Tibial artery (tissue), 4 donors: ENCODE measurements around the gene OR4F17.
"Not testable (repeated sequence)": the region's sequence is repeated elsewhere in the genome, so short reads cannot be mapped to it uniquely, and the experiment has no call there.

ENCODE experiments used
- DNase-seq, 2 donors: peaks; one replicate each; pipeline ENCODE4 v3.0.0-alpha.2; 2019
- H3K27ac ChIP-seq, 2 donors: fragments of 200-600 bp; sonication (generic) in 1 of 2; 1 replicate in 1 of 2; 2 replicates in 1 of 2; pipeline ENCODE4 v1.5.1; 2018 to 2019; ENCODE audit warnings: mild to moderate bottlenecking in 1 of 2
- H3K27me3 ChIP-seq, 2 donors: fragments of 200-600 bp; sonication (generic) in 1 of 2; one replicate each; pipeline versions ENCODE4 v1.5.1 to v1.6.0; 2016 to 2019
- H3K36me3 ChIP-seq, 3 donors: fragments of 200-600 bp; sonication (generic) in 2 of 3; one replicate each; pipeline ENCODE4 v1.5.1; 2016 to 2019; ENCODE audit warnings: mild to moderate bottlenecking in 2 of 3
- H3K4me1 ChIP-seq, 4 donors: fragments of 200-600 bp; sonication (generic) in 2 of 4; 1 replicate in 3 of 4; 2 replicates in 1 of 4; pipeline ENCODE4 v1.5.1; 2016 to 2019
- H3K4me3 ChIP-seq, 2 donors: fragments of 200-600 bp; sonication (generic) in 1 of 2; 1 replicate in 1 of 2; 2 replicates in 1 of 2; pipeline ENCODE4 v1.5.1; 2018 to 2019; ENCODE audit warnings: mild to moderate bottlenecking in 2 of 2
- H3K9me3 ChIP-seq, 3 donors: fragments of 200-600 bp; sonication (generic) in 1 of 3; one replicate each; pipeline ENCODE4 v1.5.1; 2016 to 2019
- intact Hi-C: fragments of 100-400 bp; cut with DNase I; formaldehyde crosslinking; loops from one replicate; pipeline ENCODE4 v1.15.0; 2023; ENCODE audit warnings: low total_unique reads

Gene OR4F17, protein sequence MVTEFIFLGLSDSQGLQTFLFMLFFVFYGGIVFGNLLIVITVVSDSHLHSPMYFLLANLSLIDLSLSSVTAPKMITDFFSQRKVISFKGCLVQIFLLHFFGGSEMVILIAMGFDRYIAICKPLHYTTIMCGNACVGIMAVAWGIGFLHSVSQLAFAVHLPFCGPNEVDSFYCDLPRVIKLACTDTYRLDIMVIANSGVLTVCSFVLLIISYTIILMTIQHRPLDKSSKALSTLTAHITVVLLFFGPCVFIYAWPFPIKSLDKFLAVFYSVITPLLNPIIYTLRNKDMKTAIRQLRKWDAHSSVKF

DNA sequence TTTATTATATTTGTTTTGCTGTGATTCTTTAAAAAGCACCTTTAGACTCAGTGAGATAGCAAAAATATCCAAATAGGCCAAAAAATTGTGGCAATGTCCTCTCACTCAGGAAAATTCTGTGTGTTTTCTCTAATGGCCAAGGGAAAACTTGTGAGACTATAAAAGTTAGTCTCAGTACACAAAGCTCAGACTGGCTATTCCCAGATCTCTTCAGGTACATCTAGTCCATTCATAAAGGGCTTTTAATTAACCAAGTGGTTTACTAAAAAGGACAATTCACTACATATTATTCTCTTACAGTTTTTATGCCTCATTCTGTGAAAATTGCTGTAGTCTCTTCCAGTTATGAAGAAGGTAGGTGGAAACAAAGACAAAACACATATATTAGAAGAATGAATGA is at the start of gene OR4F17:
Gene OR4F17 (plus strand): TSS at position 301 of the 400 bp plus-strand sequence. CDS start 3,575 bp downstream, outside the sequence.
- not testable (repeated sequence) for H3K4me3 ChIP-seq

DNA sequence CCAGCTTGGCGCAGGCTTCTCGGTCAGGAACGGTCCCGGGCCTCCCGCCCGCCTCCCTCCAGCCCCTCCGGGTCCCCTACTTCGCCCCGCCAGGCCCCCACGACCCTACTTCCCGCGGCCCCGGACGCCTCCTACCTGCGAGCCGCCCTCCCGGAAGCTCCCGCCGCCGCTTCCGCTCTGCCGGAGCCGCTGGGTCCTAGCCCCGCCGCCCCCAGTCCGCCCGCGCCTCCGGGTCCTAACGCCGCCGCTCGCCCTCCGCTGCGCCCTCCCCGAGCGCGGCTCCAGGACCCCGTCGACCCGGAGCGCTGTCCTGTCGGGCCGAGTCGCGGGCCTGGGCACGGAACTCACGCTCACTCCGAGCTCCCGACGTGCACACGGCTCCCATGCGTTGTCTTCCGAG is 36.1 kb upstream of the OR4F17 start:
- H3K4me1 ChIP-seq, H3K36me3 ChIP-seq, H3K9me3 ChIP-seq, DNase-seq, H3K27ac ChIP-seq, H3K27me3 ChIP-seq, intact Hi-C loops: not testable (repeated sequence)
- H3K4me3 ChIP-seq = peak overlapping the region; percentile 36 to 37

More for the DNA sequence above, at the start of gene OR4F17:
- H3K27ac ChIP-seq, intact Hi-C loops, DNase-seq, H3K27me3 ChIP-seq, H3K4me1 ChIP-seq, H3K9me3 ChIP-seq, H3K36me3 ChIP-seq: not testable (repeated sequence)

DNA sequence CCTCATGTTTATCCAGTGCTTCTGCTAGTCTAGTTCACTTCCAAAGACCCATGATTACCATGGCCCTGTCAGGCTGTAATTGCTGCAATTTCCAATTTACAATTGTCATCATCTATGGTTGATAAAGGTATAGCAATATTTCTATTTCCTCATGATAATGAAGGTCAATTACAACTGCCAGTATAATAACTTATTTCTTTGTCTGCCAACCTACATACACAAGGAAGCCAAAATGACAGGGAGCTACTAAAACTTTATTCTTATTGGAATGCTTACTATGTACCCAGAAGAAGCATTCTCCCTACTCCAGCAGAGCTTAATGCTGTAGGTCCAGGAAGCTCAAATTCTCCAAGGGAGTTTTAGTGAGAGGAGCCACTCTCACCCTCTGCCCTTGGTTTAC is 24.0 kb upstream of the OR4F17 start:
- H3K27me3 ChIP-seq, intact Hi-C loops, H3K27ac ChIP-seq, H3K36me3 ChIP-seq, H3K4me3 ChIP-seq, DNase-seq, H3K9me3 ChIP-seq, H3K4me1 ChIP-seq: not testable (repeated sequence)

DNA sequence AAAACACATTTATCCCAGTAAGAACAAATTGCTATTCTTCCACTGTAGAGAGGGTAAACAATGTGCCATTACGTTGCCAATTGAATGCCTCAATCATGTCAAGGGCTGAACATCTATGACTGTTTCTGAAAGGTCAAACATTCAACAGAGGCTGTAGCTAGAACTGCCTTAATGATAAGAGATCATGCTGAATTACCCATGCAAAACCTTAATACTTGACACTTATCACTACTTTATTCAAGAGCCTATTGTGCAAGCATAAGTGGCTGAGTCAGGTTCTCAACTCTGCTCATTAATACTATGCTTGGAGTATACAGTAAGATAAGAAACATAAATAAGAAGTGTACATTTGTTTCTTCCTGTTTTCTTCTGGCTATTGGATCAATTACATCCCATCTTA is 23.3 kb upstream of the OR4F17 start:
- H3K4me3 ChIP-seq, H3K27ac ChIP-seq, H3K36me3 ChIP-seq, H3K4me1 ChIP-seq, H3K27me3 ChIP-seq, H3K9me3 ChIP-seq, intact Hi-C loops, DNase-seq: not testable (repeated sequence)

DNA sequence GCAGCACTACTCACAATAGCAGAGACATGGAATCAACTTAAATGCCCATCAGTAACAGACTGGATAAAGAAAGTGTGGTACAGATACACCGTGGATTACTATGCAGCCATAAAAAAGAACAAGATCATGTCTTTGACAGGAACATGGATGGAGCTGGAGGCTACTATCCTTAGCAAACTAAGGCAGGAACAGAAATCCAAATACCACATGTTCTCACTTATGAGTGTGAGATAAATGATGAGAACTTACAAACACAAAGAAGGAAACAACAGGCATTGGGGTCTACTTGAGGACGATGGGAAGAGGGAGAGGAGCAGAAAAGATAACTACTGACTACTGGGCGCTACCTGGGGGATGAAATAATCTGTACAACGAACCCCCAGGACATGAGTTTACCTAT is 16.2 kb upstream of the OR4F17 start:
- intact Hi-C loops, H3K4me1 ChIP-seq, H3K27me3 ChIP-seq, H3K27ac ChIP-seq, H3K4me3 ChIP-seq, H3K36me3 ChIP-seq, DNase-seq, H3K9me3 ChIP-seq: not testable (repeated sequence)

DNA sequence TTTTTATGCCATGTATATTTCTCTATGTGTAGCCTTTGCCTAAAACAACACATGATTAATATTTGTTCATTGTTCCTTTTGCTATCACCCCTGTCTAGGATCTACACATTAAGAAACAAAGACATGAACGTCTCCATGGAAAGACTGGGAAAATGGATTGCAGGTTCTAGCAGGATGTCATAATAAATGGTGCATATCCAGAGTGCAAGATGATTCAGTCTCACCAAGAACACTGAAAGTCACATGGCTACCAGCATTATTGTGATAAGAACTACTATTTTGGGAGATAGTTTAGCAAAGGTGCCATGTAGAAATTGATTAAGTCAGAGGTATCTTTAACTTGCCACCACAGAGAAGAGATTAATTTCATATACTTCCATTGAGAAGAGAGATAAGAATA is 12.1 kb upstream of the OR4F17 start:
- H3K27ac ChIP-seq, intact Hi-C loops, H3K36me3 ChIP-seq, H3K4me3 ChIP-seq, H3K4me1 ChIP-seq, DNase-seq, H3K27me3 ChIP-seq, H3K9me3 ChIP-seq: not testable (repeated sequence)

DNA sequence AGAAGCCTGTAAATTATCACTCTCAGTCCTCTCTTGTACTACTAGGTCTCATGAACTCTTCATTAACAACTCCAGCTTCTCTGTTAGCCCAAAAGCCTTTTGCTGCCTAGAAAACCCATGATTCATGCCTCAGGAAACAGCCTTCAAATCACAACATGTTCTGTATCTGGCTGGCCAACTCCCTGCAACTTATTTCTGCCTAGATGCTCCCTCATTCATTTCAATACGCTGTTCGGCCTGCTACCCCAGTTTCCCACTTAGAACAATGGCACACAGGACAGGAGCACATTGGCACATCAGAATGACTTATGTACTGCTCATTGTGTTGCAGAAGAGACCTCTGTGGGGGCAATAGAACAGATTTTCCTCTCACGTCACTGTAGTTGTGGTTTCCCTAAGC is 9.3 kb upstream of the OR4F17 start:
- DNase-seq, H3K4me1 ChIP-seq, intact Hi-C loops, H3K9me3 ChIP-seq, H3K4me3 ChIP-seq, H3K27ac ChIP-seq, H3K27me3 ChIP-seq, H3K36me3 ChIP-seq: not testable (repeated sequence)

DNA sequence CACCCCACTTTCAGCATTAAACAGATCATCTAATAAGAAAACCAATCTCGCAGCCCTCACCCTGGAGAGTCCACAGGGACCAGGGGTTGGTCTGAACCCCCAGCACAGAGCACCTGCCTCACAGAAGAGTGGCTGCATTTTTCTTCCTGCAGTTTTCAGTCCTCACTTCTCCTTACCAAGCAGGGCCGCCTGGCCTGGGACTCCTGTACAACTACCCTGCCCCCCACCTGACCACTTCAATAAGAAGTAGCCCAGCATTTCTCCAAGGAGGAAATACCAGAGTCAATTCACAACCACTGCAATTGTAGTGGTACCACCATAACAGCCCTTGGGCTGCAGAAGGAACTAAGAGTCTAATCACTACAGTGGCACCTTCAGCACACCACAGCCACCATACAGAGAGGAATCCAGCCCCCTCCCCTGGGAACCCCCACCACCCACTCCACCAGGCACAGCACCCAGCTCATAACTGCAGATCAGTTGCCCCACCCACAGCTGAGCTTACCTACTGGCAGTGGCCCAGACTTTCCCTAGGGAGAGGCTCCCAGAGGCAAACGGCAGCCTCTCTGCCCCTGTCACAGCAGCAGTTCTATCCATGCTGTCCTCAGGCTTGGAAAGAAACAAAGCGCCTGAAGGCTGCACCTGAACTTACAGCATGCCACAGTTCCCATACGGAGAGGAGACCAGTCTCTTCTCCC is 13.7 kb downstream of the OR4F17 start:
- H3K27ac ChIP-seq, H3K9me3 ChIP-seq, intact Hi-C loops, H3K36me3 ChIP-seq, H3K4me3 ChIP-seq, DNase-seq, H3K4me1 ChIP-seq, H3K27me3 ChIP-seq: not testable (repeated sequence)
